Central memory CD8-positive, alpha-beta T cell (primary cell): ENCODE results near the gene ANKH.

Experiments used
- ATAC-seq: fragments of 150-1000 bp; cut with Tn5 transposase; replicated peaks from 2 replicates; pipeline ENCODE4 v1.10.0; 2022; ENCODE audit warnings: mild to moderate bottlenecking, moderate FRiP score, moderate number of reproducible peaks; ENCODE audit not compliant: poor library complexity, severe bottlenecking; ENCODE audit errors: extremely low read depth
- DNase-seq, 2 donors: peaks; one replicate each; pipeline ENCODE4 v3.0.0; 2021; ENCODE audit warnings: low spot score in 2 of 2
- H3K27ac Mint-ChIP-seq: one replicate; pipeline ENCODE4 v1.8.0; 2022; ENCODE audit warnings: low read depth, mild to moderate bottlenecking, moderate library complexity, mixed read lengths
- H3K27me3 Mint-ChIP-seq: one replicate; pipeline ENCODE4 v1.8.0; 2022; ENCODE audit warnings: mixed read lengths
- H3K36me3 Mint-ChIP-seq: one replicate; pipeline ENCODE4 v1.8.0; 2022; ENCODE audit warnings: mild to moderate bottlenecking, moderate library complexity, mixed read lengths; ENCODE audit not compliant: insufficient read depth
- H3K4me1 Mint-ChIP-seq: one replicate; pipeline ENCODE4 v1.8.0; 2022; ENCODE audit warnings: mixed read lengths
- H3K4me3 Mint-ChIP-seq: one replicate; pipeline ENCODE4 v1.8.0; 2022; ENCODE audit warnings: mild to moderate bottlenecking, moderate library complexity, mixed read lengths
- H3K9me3 Mint-ChIP-seq: one replicate; pipeline ENCODE4 v1.8.0; 2022; ENCODE audit warnings: mixed read lengths

The ANKH gene

GRCh38 chr5:14750712-14751111 is 120.9 kb downstream of the ANKH start:
- ATAC-seq (no peak), DNase-seq (no peak)
- Mint-ChIP-seq H3K27me3 (no peaks in the 10 kb centered on the region), H3K4me1 (peaks cover 18% of the 10 kb centered on the region), H3K9me3 (no peaks in the 10 kb centered on the region), H3K4me3 (no peak overlapping the region), H3K36me3 (peaks cover 16% of the 10 kb centered on the region), H3K27ac (no peak overlapping the region)

- H3K27ac Mint-ChIP-seq: no peak overlapping the region
- H3K27me3 Mint-ChIP-seq: no peaks in the 10 kb centered on the region
- DNase-seq (no peak), ATAC-seq (no peak)
- peaks cover 16% of the 10 kb centered on the region for H3K36me3 Mint-ChIP-seq
- no peak overlapping the region for H3K4me3 Mint-ChIP-seq
- peaks cover 20% of the 10 kb centered on the region for H3K4me1 Mint-ChIP-seq
- H3K9me3 Mint-ChIP-seq: no peaks in the 10 kb centered on the region
These were observed 121.9 kb downstream of the ANKH start for GRCh38 chr5:14749579-14750101.

- no peak for DNase-seq
- peaks cover 25% of the 10 kb centered on the region for H3K4me1 Mint-ChIP-seq
- H3K36me3 Mint-ChIP-seq: peaks cover 11% of the 10 kb centered on the region
- no peak overlapping the region for H3K4me3 Mint-ChIP-seq
- no peak for ATAC-seq
- no peaks in the 10 kb centered on the region for H3K9me3 Mint-ChIP-seq
- H3K27me3 Mint-ChIP-seq: no peaks in the 10 kb centered on the region
- H3K27ac Mint-ChIP-seq: no peak overlapping the region
These were observed 123.2 kb downstream of the ANKH start for GRCh38 chr5:14748180-14748900.

- Mint-ChIP-seq H3K36me3 (peaks cover 16% of the 10 kb centered on the region), H3K9me3 (no peaks in the 10 kb centered on the region), H3K4me3 (peak overlapping the region; percentile 52), H3K27me3 (no peaks in the 10 kb centered on the region), H3K27ac (peak overlapping the region; percentile 83), H3K4me1 (peaks cover 12% of the 10 kb centered on the region)
- DNase-seq (peak in 1 of 2 donors; percentile 62), ATAC-seq (peak; percentile 98)
These were observed 125.8 kb downstream of the ANKH start for GRCh38 chr5:14745753-14746152.

- H3K36me3 Mint-ChIP-seq: peaks cover 20% of the 10 kb centered on the region
- peaks cover 12% of the 10 kb centered on the region for H3K4me1 Mint-ChIP-seq
- no peak for ATAC-seq
- no peak for DNase-seq
- peak overlapping the region; percentile 83 for H3K27ac Mint-ChIP-seq
- no peaks in the 10 kb centered on the region for H3K9me3 Mint-ChIP-seq
- peak overlapping the region; percentile 52 for H3K4me3 Mint-ChIP-seq
- no peaks in the 10 kb centered on the region for H3K27me3 Mint-ChIP-seq
These were observed 126.4 kb downstream of the ANKH start for GRCh38 chr5:14745188-14745563.

- H3K27ac Mint-ChIP-seq: peak overlapping the region; percentile 88
- peaks cover 22% of the 10 kb centered on the region for H3K36me3 Mint-ChIP-seq
- H3K4me3 Mint-ChIP-seq: no peak overlapping the region
- no peaks in the 10 kb centered on the region for H3K27me3 Mint-ChIP-seq
- H3K9me3 Mint-ChIP-seq: no peaks in the 10 kb centered on the region
- ATAC-seq (no peak), DNase-seq (no peak)
- H3K4me1 Mint-ChIP-seq: peaks cover 12% of the 10 kb centered on the region
These were observed 127.0 kb downstream of the ANKH start for GRCh38 chr5:14744296-14745187.

- no peak overlapping the region for H3K4me3 Mint-ChIP-seq
- H3K9me3 Mint-ChIP-seq: no peaks in the 10 kb centered on the region
- DNase-seq: no peak
- H3K4me1 Mint-ChIP-seq: peaks cover 12% of the 10 kb centered on the region
- peak overlapping the region; percentile 88 for H3K27ac Mint-ChIP-seq
- no peaks in the 10 kb centered on the region for H3K27me3 Mint-ChIP-seq
- peaks cover 28% of the 10 kb centered on the region for H3K36me3 Mint-ChIP-seq
- no peak for ATAC-seq
These were observed 127.8 kb downstream of the ANKH start for GRCh38 chr5:14743601-14744295.

- no peak for DNase-seq
- no peak overlapping the region for H3K4me3 Mint-ChIP-seq
- no peaks in the 10 kb centered on the region for H3K27me3 Mint-ChIP-seq
- peaks cover 32% of the 10 kb centered on the region for H3K36me3 Mint-ChIP-seq
- peak overlapping the region; percentile 47 for H3K27ac Mint-ChIP-seq
- no peaks in the 10 kb centered on the region for H3K9me3 Mint-ChIP-seq
- peaks cover 12% of the 10 kb centered on the region for H3K4me1 Mint-ChIP-seq
- no peak for ATAC-seq
These were observed 129.1 kb downstream of the ANKH start for GRCh38 chr5:14742498-14742897.

- H3K36me3 Mint-ChIP-seq: peaks cover 31% of the 10 kb centered on the region
- H3K4me1 Mint-ChIP-seq: peaks cover 12% of the 10 kb centered on the region
- no peak for ATAC-seq
These were observed 129.7 kb downstream of the ANKH start for GRCh38 chr5:14741801-14742440.

GRCh38 chr5:14741131-14741530 is 130.4 kb downstream of the ANKH start:
- Mint-ChIP-seq H3K27ac (no peak overlapping the region), H3K36me3 (peaks cover 31% of the 10 kb centered on the region), H3K27me3 (no peaks in the 10 kb centered on the region), H3K9me3 (no peaks in the 10 kb centered on the region), H3K4me3 (no peak overlapping the region), H3K4me1 (peaks cover 17% of the 10 kb centered on the region)
- DNase-seq: no peak
- ATAC-seq: no peak

More at GRCh38 chr5:14741801-14742440, 129.7 kb downstream of the ANKH start:
- no peaks in the 10 kb centered on the region for H3K27me3 Mint-ChIP-seq
- peak overlapping the region; percentile 47 for H3K27ac Mint-ChIP-seq
- no peak for DNase-seq
- H3K4me3 Mint-ChIP-seq: no peak overlapping the region
- no peaks in the 10 kb centered on the region for H3K9me3 Mint-ChIP-seq

- no peak overlapping the region for H3K4me3 Mint-ChIP-seq
- peaks cover 27% of the 10 kb centered on the region for H3K36me3 Mint-ChIP-seq
- DNase-seq (no peak), ATAC-seq (no peak)
- no peak overlapping the region for H3K27ac Mint-ChIP-seq
- no peaks in the 10 kb centered on the region for H3K27me3 Mint-ChIP-seq
- no peaks in the 10 kb centered on the region for H3K9me3 Mint-ChIP-seq
- H3K4me1 Mint-ChIP-seq: peaks cover 11% of the 10 kb centered on the region
These were observed 131.6 kb downstream of the ANKH start for GRCh38 chr5:14739981-14740380.

- Mint-ChIP-seq H3K27me3 (no peaks in the 10 kb centered on the region), H3K27ac (no peak overlapping the region), H3K4me1 (peaks cover 11% of the 10 kb centered on the region), H3K9me3 (no peaks in the 10 kb centered on the region), H3K36me3 (peaks cover 27% of the 10 kb centered on the region), H3K4me3 (no peak overlapping the region)
- DNase-seq (no peak), ATAC-seq (no peak)
These were observed 132.0 kb downstream of the ANKH start for GRCh38 chr5:14739538-14739937.
